NCI-H187 (cell line): ENCODE results near the gene ADGRG1.

Source experiments
- DNase-seq, 2 experiments: peaks; one replicate each; lab custom pipeline; 2025; lab: John Stamatoyannopoulos, UW

ADGRG1 gene

GRCh38 chr16:57620335-57621231 lies 7.8 kb upstream of the ADGRG1 start:
- DNase-seq = no peak

- DNase-seq = no peak
These were observed 6.7 kb upstream of the ADGRG1 start for GRCh38 chr16:57621521-57622271.

- DNase-seq = no peak
These were observed 5.8 kb upstream of the ADGRG1 start for GRCh38 chr16:57622361-57623250.

GRCh38 chr16:57623251-57624043 lies 5.0 kb upstream of the ADGRG1 start:
- peak in 1 of 2 experiments; percentile 41 for DNase-seq

GRCh38 chr16:57624044-57624688 lies 4.3 kb upstream of the ADGRG1 start:
- DNase-seq = no peak

- DNase-seq = no peak
These were observed 3.5 kb upstream of the ADGRG1 start for GRCh38 chr16:57624806-57625500.

- DNase-seq = no peak
These were observed 1.8 kb upstream of the ADGRG1 start for GRCh38 chr16:57626420-57627170.

- no peak for DNase-seq
These were observed 1.1 kb upstream of the ADGRG1 start for GRCh38 chr16:57627184-57627871.

GRCh38 chr16:57628783-57629293 lies 408 bp downstream of the ADGRG1 start:
- DNase-seq = no peak

GRCh38 chr16:57629516-57630406 lies 1.3 kb downstream of the ADGRG1 start:
- no peak for DNase-seq

- DNase-seq = no peak
These were observed 2.0 kb downstream of the ADGRG1 start for GRCh38 chr16:57630407-57630797.

GRCh38 chr16:57630931-57631845 lies 2.8 kb downstream of the ADGRG1 start:
- no peak for DNase-seq

GRCh38 chr16:57632568-57632967 lies 4.1 kb downstream of the ADGRG1 start:
- DNase-seq = no peak

- no peak for DNase-seq
These were observed 5.1 kb downstream of the ADGRG1 start for GRCh38 chr16:57633383-57634064.

- DNase-seq = no peak
These were observed 5.7 kb downstream of the ADGRG1 start for GRCh38 chr16:57634171-57634570.
